Measurements from ENCODE around the gene BRF1. TPM values are rescaled to one million over a fixed set of nuclear protein-coding genes. Genes with fewer than 3 reads are reported as not detected.

The BRF1 gene
- polyA plus RNA-seq, 1 of the 3 experiments (the other 2 are of a cell fraction): 15.7 TPM

GRCh38 chr14:105272623-105273022, 28.2 kb downstream of the BRF1 start:
- Histone ChIP-seq H3K27me3 (ENCODE audit: insufficient read depth) (no peaks in the 10 kb centered on the region), H3F3A (replicated peaks; ENCODE audit: insufficient read depth) (no peaks in the 10 kb centered on the region), H3K36me3 (replicated peaks in 1 of 2; ENCODE audit: control insufficient read depth in 1 of 2, insufficient read depth in 2 of 2, low read length in 1 of 2) (peaks cover 0 to 3% of the 10 kb centered on the region in 2 experiments), H3K9ac (no peak overlapping the region), H3K9me2 (no peaks in the 10 kb centered on the region), H3K4me3 (ENCODE audit: low read depth in 2 of 2, low read length in 1 of 2) (no peak overlapping the region), H4K20me1 (ENCODE audit: insufficient read depth) (peaks cover 15% of the 10 kb centered on the region; the same call in 1 of the 2 replicates), H3K4me2 (no peak overlapping the region), H3K9me3 (no peaks in the 10 kb centered on the region), H3K27ac (ENCODE audit: low read depth in 2 of 2, low read length in 1 of 2) (no peak overlapping the region; a peak in 1 of 4 replicates), H3K4me1 (ENCODE audit: control insufficient read depth in 1 of 2, insufficient read depth in 2 of 2, low read depth in 1 of 2, low read length in 1 of 2) (peaks cover 0 to 23% of the 10 kb centered on the region in 2 experiments; a peak in 1 of 4 replicates), H2AFZ (ENCODE audit: low read depth) (no peak overlapping the region), H3K79me2 (ENCODE audit: insufficient read depth) (peaks cover 7% of the 10 kb centered on the region; the same call in 1 of the 2 replicates)
- ChIA-PET POLR2A (no interaction called here), CTCF (interaction anchor here (0.7 to 2.5 kb wide), 7 partner anchors 9 to 186 kb away, joined by 3 to 15 read pairs (median 7); no protein-coding TSS in a partner anchor)
- TF ChIP-seq GATA2 (CRISPR knock-in tag; IDR thresholded peaks at IDR 0.05): no peak
- no peak for TF ChIP-seq TEAD4 (IDR thresholded peaks at IDR 0.05; ENCODE audit: borderline replicate concordance, insufficient read depth)
- no peak for TF ChIP-seq FOXJ3 (CRISPR knock-in tag; IDR thresholded peaks at IDR 0.05)
- TF ChIP-seq MEF2A (IDR thresholded peaks at IDR 0.05; ENCODE audit: borderline replicate concordance, low read depth): no peak
- 85% methylated on average over 7 of the region's 15 CpGs for WGBS (ENCODE audit: low lambda C conversion rate)
- DNase-seq: no peak

- no peak overlapping the region for H3K4me2 ChIP-seq
- peaks cover 10% of the 10 kb centered on the region; the same call in 1 of the 2 replicates for H3K79me2 ChIP-seq (ENCODE audit: insufficient read depth)
- no peaks in the 10 kb centered on the region for H3F3A ChIP-seq (replicated peaks; ENCODE audit: insufficient read depth)
- H3K9me2 ChIP-seq: no peaks in the 10 kb centered on the region
- POLR2A ChIA-PET: no interaction called here
- WGBS (ENCODE audit: low lambda C conversion rate): 90% methylated on average over 12 of the region's 22 CpGs
- peaks cover 0 to 3% of the 10 kb centered on the region in 2 experiments for H3K36me3 ChIP-seq (replicated peaks in 1 of 2; ENCODE audit: control insufficient read depth in 1 of 2, insufficient read depth in 2 of 2, low read length in 1 of 2)
- H3K27ac ChIP-seq (ENCODE audit: low read depth in 2 of 2, low read length in 1 of 2): no peak overlapping the region; a peak in 1 of 4 replicates
- H4K20me1 ChIP-seq (ENCODE audit: insufficient read depth): peaks cover 17% of the 10 kb centered on the region; the same call in 1 of the 2 replicates
- TF ChIP-seq RAD21 (IDR thresholded peaks at IDR 0.05; ENCODE audit: low read length) (peak; percentile 50), RCOR1 (IDR thresholded peaks at IDR 0.05; ENCODE audit: low read length) (no peak), SMC3 (IDR thresholded peaks at IDR 0.05; ENCODE audit: low read depth, low read length) (peak; percentile 49; the same call in 1 of the 2 replicates), MXI1 (IDR thresholded peaks at IDR 0.05; ENCODE audit: low read depth, low read length) (0 out of 2 replicates have a peak, but pooled peaks have one; percentile 25)
- H3K27me3 ChIP-seq (ENCODE audit: insufficient read depth): no peaks in the 10 kb centered on the region
- DNase-seq: peak; percentile 68
- no peaks in the 10 kb centered on the region for H3K9me3 ChIP-seq
- no peak overlapping the region for H3K9ac ChIP-seq
- H2AFZ ChIP-seq (ENCODE audit: low read depth): no peak overlapping the region
- CTCF ChIA-PET: interaction anchor here (0.6 to 2.5 kb wide), 12 partner anchors 10 to 80 kb away, joined by 3 to 15 read pairs (median 6); partner anchors contain the start of genes BTBD6 and PACS2
- peaks cover 0 to 23% of the 10 kb centered on the region in 2 experiments; a peak in 1 of 4 replicates for H3K4me1 ChIP-seq (ENCODE audit: control insufficient read depth in 1 of 2, insufficient read depth in 2 of 2, low read depth in 1 of 2, low read length in 1 of 2)
- H3K4me3 ChIP-seq (ENCODE audit: low read depth in 2 of 2, low read length in 1 of 2): no peak overlapping the region
Observed at GRCh38 chr14:105271224-105271890, 29.4 kb downstream of the BRF1 start.

GRCh38 chr14:105269405-105269804, 31.4 kb downstream of the BRF1 start:
- 0 out of 2 replicates have a peak, but pooled peaks cover 4% of the 10 kb centered on the region for H4K20me1 ChIP-seq (ENCODE audit: insufficient read depth)
- no peaks in the 10 kb centered on the region for H3F3A ChIP-seq (replicated peaks; ENCODE audit: insufficient read depth)
- POLR2A ChIA-PET: no interaction called here
- H3K9ac ChIP-seq: no peak overlapping the region
- H3K9me2 ChIP-seq: no peaks in the 10 kb centered on the region
- WGBS (ENCODE audit: low lambda C conversion rate): 94% methylated on average over 7 of the region's 11 CpGs
- no peak overlapping the region for H3K4me3 ChIP-seq (ENCODE audit: low read depth in 2 of 2, low read length in 1 of 2)
- H2AFZ ChIP-seq (ENCODE audit: low read depth): no peak overlapping the region
- H3K27me3 ChIP-seq (ENCODE audit: insufficient read depth): no peaks in the 10 kb centered on the region
- peaks cover 10% of the 10 kb centered on the region; the same call in 1 of the 2 replicates for H3K79me2 ChIP-seq (ENCODE audit: insufficient read depth)
- peaks cover 2 to 3% of the 10 kb centered on the region in 2 experiments for H3K36me3 ChIP-seq (replicated peaks in 1 of 2; ENCODE audit: control insufficient read depth in 1 of 2, insufficient read depth in 2 of 2, low read length in 1 of 2)
- TF ChIP-seq EZH2phosphoT487 (IDR thresholded peaks at IDR 0.05; ENCODE audit: borderline replicate concordance, low read depth): no peak
- no peak for DNase-seq
- no peak overlapping the region for H3K4me2 ChIP-seq
- H3K27ac ChIP-seq (ENCODE audit: low read depth in 2 of 2, low read length in 1 of 2): no peak overlapping the region
- H3K9me3 ChIP-seq: no peaks in the 10 kb centered on the region
- CTCF ChIA-PET: interaction anchor here (0.7 to 1.6 kb wide), 6 partner anchors 9 to 102 kb away, joined by 3 to 4 read pairs (median 4); no protein-coding TSS in a partner anchor
- peaks cover 0 to 11% of the 10 kb centered on the region in 2 experiments; a peak in 1 of 4 replicates for H3K4me1 ChIP-seq (ENCODE audit: control insufficient read depth in 1 of 2, insufficient read depth in 2 of 2, low read depth in 1 of 2, low read length in 1 of 2)

All from SK-N-SH (cell line).